ENCODE results near the gene TTC21B. TPM values are rescaled to one million over a fixed set of nuclear protein-coding genes. Genes with fewer than 3 reads are reported as not detected.

Gene TTC21B
- total and polyA plus RNA-seq, 9 of the 15 experiments (the other 6 are each of a cell fraction or from before 2014, with no cell fraction given), result 5.2 to 34.9 (median 18.5) TPM

DNA sequence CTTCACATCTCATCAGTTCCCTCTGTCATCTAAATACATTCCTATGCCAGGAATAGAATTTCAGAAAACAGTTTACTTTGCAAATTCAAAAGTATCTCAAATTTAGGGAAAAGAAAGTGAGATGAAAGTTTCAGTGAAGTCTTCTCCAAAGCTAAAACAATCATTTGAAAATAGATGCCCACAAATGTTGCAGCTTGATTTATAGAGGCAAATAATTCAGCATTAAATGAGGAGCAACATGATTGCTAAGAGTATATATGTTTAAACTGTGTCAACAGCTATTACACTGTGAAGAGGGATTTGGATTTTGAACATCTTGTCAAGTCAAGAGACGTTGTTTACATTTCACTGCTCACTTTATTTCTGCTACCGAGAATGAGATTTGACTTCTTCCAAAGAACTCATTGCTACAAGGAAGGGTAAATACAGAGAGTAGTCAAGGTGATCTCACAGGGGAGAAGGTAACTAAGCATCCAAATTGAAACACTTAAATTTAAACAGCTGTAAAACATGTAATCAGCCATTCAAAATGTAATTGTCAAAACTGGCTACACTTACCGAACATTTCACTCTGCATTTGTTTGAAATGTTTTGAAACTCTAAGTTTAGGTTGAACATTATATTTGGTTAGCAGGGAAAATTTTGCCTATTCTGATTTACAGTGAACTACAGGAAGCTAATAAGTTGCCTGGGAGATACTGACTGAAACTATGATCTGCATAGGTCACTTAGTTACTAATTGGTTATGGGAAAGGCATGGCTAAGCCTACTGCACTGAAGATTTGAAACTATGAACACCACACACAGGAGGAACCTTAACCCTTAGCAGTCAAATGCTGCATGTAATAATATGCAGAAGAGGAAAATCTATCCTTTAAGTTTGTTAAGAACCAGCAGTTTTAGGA lies 126.3 kb downstream of the TTC21B start:
- TF ChIP-seq YY1 (IDR thresholded peaks at IDR 0.05; ENCODE audit: borderline replicate concordance in 1 of 3, control insufficient read depth in 1 of 3, extremely low read depth in 1 of 3, insufficient read depth in 3 of 3, insufficient read length in 1 of 3, insufficient replicate concordance in 2 of 3, low read depth in 1 of 3, low read length in 2 of 3) (no peak), RBM14 (IDR thresholded peaks at IDR 0.05; ENCODE audit: borderline replicate concordance, insufficient read depth, low read depth, low read length) (no peak), ZNF124 (CRISPR knock-in tag; IDR thresholded peaks at IDR 0.05) (no peak), ZNF23 (CRISPR knock-in tag; IDR thresholded peaks at IDR 0.05) (no peak)
- TF ChIP-seq, protein P1, sequence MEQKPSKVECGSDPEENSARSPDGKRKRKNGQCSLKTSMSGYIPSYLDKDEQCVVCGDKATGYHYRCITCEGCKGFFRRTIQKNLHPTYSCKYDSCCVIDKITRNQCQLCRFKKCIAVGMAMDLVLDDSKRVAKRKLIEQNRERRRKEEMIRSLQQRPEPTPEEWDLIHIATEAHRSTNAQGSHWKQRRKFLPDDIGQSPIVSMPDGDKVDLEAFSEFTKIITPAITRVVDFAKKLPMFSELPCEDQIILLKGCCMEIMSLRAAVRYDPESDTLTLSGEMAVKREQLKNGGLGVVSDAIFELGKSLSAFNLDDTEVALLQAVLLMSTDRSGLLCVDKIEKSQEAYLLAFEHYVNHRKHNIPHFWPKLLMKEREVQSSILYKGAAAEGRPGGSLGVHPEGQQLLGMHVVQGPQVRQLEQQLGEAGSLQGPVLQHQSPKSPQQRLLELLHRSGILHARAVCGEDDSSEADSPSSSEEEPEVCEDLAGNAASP (IDR thresholded peaks at IDR 0.05), result no peak
- Histone ChIP-seq H3K9me3 (replicated peaks; ENCODE audit: control insufficient read depth, insufficient read depth, low read depth, low read length) (no peaks in the 10 kb centered on the region), H3K36me3 (ENCODE audit: control insufficient read depth, insufficient read depth, low read length) (no peaks in the 10 kb centered on the region), H3K9me1 (ENCODE audit: control insufficient read depth, insufficient read depth, low read length) (no peaks in the 10 kb centered on the region), H3K79me2 (ENCODE audit: control insufficient read depth, insufficient read depth, low read length) (no peaks in the 10 kb centered on the region), H3K27ac (ENCODE audit: extremely low read depth, low read depth, low read length) (no peak overlapping the region), H3K9ac (ENCODE audit: insufficient read depth in 1 of 2, low read depth in 2 of 2, low read length in 2 of 2) (no peak overlapping the region), H3K4me2 (ENCODE audit: insufficient read depth, low read length) (no peak overlapping the region), H4K20me1 (replicated peaks; ENCODE audit: control insufficient read depth, insufficient read depth, low read length) (no peaks in the 10 kb centered on the region), H3K4me1 (replicated peaks in 1 of 2; ENCODE audit: control insufficient read depth in 2 of 2, insufficient read depth in 2 of 2, low read length in 2 of 2) (no peaks in the 10 kb centered on the region), H2AFZ (ENCODE audit: low read depth, low read length) (no peak overlapping the region), H3K27me3 (ENCODE audit: control insufficient read depth in 2 of 2, insufficient read depth in 2 of 2, low read length in 2 of 2) (no peaks in the 10 kb centered on the region), H3K4me3 (no peak overlapping the region)
- POLR2A ChIA-PET, result no interaction called here
- intact Hi-C loops (cut with micrococcal nuclease) (no loop called here), in situ Hi-C loops (cut with MboI) (no loop called here)
- CTCF ChIA-PET (ENCODE audit: low intra/inter-chr PET ratio), result no interaction called here
- DNase-seq (ENCODE audit: extremely low read depth in 1 of 4, low spot score in 3 of 4) (no peak), FAIRE-seq (no peak), ATAC-seq (no peak)
- BruUV-seq (replicated peaks), result no TSS peak
- WGBS (ENCODE audit: insufficient coverage, low coverage, missing lambda C conversion rate), result 0% methylated on average over 3 of the region's 3 CpGs

Measured in K562 (cell line).